NT2/D1 (cell line): Measurements from ENCODE around the gene JOSD1.

Experiments used
- DNase-seq: peaks from one replicate; pipeline ENCODE4 v3.0.0-alpha.2; 2011; ENCODE audit warnings: low read depth, low spot score
- H3K27me3 ChIP-seq: 2 replicates; pipeline ENCODE4 v1.6.0; 2011; ENCODE audit warnings: mild to moderate bottlenecking; ENCODE audit not compliant: insufficient read length, insufficient read depth
- H3K36me3 ChIP-seq: 2 replicates; pipeline ENCODE4 v1.6.1; 2011; ENCODE audit warnings: mild to moderate bottlenecking, low read length, mixed read lengths; ENCODE audit not compliant: insufficient read depth, insufficient read length
- H3K4me1 ChIP-seq: 2 replicates; pipeline ENCODE4 v1.5.1; 2011; ENCODE audit not compliant: insufficient read depth, insufficient read length
- H3K4me3 ChIP-seq: 2 replicates; pipeline ENCODE4 v1.5.1; 2011; ENCODE audit warnings: low read depth; ENCODE audit not compliant: insufficient read length
- H3K9ac ChIP-seq: 2 replicates; pipeline ENCODE4 v1.6.0; 2011; ENCODE audit warnings: low read depth; ENCODE audit not compliant: insufficient read length
- H3K9me3 ChIP-seq: 2 replicates; pipeline ENCODE4 v1.5.1; 2011; ENCODE audit warnings: mild to moderate bottlenecking, low read length; ENCODE audit not compliant: insufficient read depth
- SUZ12 ChIP-seq: IDR thresholded peaks from 2 replicates; pipeline ENCODE4 v1.6.1; 2011; ENCODE audit not compliant: insufficient read length, insufficient read depth; ENCODE audit errors: extremely low read depth
- YY1 ChIP-seq: IDR thresholded peaks from 2 replicates; pipeline ENCODE4 v1.6.1; 2011; ENCODE audit not compliant: insufficient read length, insufficient read depth
- ZNF274 ChIP-seq: IDR thresholded peaks from 2 replicates; pipeline ENCODE4 v1.6.1; 2011; ENCODE audit warnings: mild to moderate bottlenecking, low read depth, low read length

The JOSD1 gene

GRCh38 chr22:38710866-38711265 lies 10.1 kb upstream of the JOSD1 start:
- Histone ChIP-seq H3K9ac (no peak overlapping the region), H3K27me3 (no peaks in the 10 kb centered on the region), H3K36me3 (peaks cover 35% of the 10 kb centered on the region), H3K4me1 (peaks cover 5% of the 10 kb centered on the region), H3K9me3 (no peaks in the 10 kb centered on the region), H3K4me3 (no peak overlapping the region)
- DNase-seq = no peak
- TF ChIP-seq YY1 (no peak), SUZ12 (no peak), ZNF274 (no peak)

GRCh38 chr22:38710351-38710750 lies 9.6 kb upstream of the JOSD1 start:
- H3K9me3 ChIP-seq = no peaks in the 10 kb centered on the region
- peaks cover 5% of the 10 kb centered on the region for H3K4me1 ChIP-seq
- no peaks in the 10 kb centered on the region for H3K27me3 ChIP-seq
- TF ChIP-seq SUZ12 (no peak), ZNF274 (no peak), YY1 (no peak)
- H3K36me3 ChIP-seq = peaks cover 29% of the 10 kb centered on the region
- no peak overlapping the region for H3K4me3 ChIP-seq
- H3K9ac ChIP-seq = no peak overlapping the region
- no peak for DNase-seq

- no peak overlapping the region for H3K9ac ChIP-seq
- H3K4me3 ChIP-seq = no peak overlapping the region
- H3K4me1 ChIP-seq = peaks cover 5% of the 10 kb centered on the region
- no peaks in the 10 kb centered on the region for H3K27me3 ChIP-seq
- peaks cover 25% of the 10 kb centered on the region for H3K36me3 ChIP-seq
- no peaks in the 10 kb centered on the region for H3K9me3 ChIP-seq
- DNase-seq = no peak
- TF ChIP-seq YY1 (no peak), ZNF274 (no peak), SUZ12 (no peak)
Measured at GRCh38 chr22:38709306-38709705, 8.6 kb upstream of the JOSD1 start.

GRCh38 chr22:38707984-38708383 lies 7.2 kb upstream of the JOSD1 start:
- H3K9ac ChIP-seq = no peak overlapping the region
- H3K4me1 ChIP-seq = peaks cover 3% of the 10 kb centered on the region
- H3K9me3 ChIP-seq = no peaks in the 10 kb centered on the region
- H3K36me3 ChIP-seq = peaks cover 25% of the 10 kb centered on the region
- H3K4me3 ChIP-seq = no peak overlapping the region
- H3K27me3 ChIP-seq = no peaks in the 10 kb centered on the region
- no peak for TF ChIP-seq YY1
- no peak for DNase-seq

- H3K9ac ChIP-seq = no peak overlapping the region
- no peaks in the 10 kb centered on the region for H3K9me3 ChIP-seq
- peak overlapping the region; percentile 82 for H3K4me3 ChIP-seq
- TF ChIP-seq SUZ12 = no peak
- no peak for TF ChIP-seq YY1
- TF ChIP-seq ZNF274 = no peak
- H3K36me3 ChIP-seq = peaks cover 25% of the 10 kb centered on the region
- no peak for DNase-seq
- H3K27me3 ChIP-seq = no peaks in the 10 kb centered on the region
- peaks cover 6% of the 10 kb centered on the region for H3K4me1 ChIP-seq
Measured at GRCh38 chr22:38707346-38707745, 6.6 kb upstream of the JOSD1 start.

GRCh38 chr22:38706901-38707195 lies 6.1 kb upstream of the JOSD1 start:
- Histone ChIP-seq H3K36me3 (peaks cover 25% of the 10 kb centered on the region), H3K4me1 (peaks cover 6% of the 10 kb centered on the region), H3K4me3 (peak overlapping the region; percentile 82), H3K9ac (peak overlapping the region; percentile 92), H3K27me3 (no peaks in the 10 kb centered on the region), H3K9me3 (no peaks in the 10 kb centered on the region)
- TF ChIP-seq ZNF274 (no peak), SUZ12 (no peak), YY1 (no peak)
- DNase-seq = no peak

GRCh38 chr22:38706101-38706900 lies 5.6 kb upstream of the JOSD1 start:
- peaks cover 6% of the 10 kb centered on the region for H3K4me1 ChIP-seq
- peak overlapping the region; percentile 82 for H3K4me3 ChIP-seq
- H3K9ac ChIP-seq = peak overlapping the region; percentile 92
- no peak for DNase-seq
- no peaks in the 10 kb centered on the region for H3K27me3 ChIP-seq
- H3K9me3 ChIP-seq = no peaks in the 10 kb centered on the region
- peaks cover 25% of the 10 kb centered on the region for H3K36me3 ChIP-seq
- no peak for TF ChIP-seq YY1
- TF ChIP-seq ZNF274 = no peak
- TF ChIP-seq SUZ12 = no peak
